Endodermal cell (in vitro differentiated cells): ENCODE measurements around the gene KCNMA1. TPM values are rescaled to one million over a fixed set of nuclear protein-coding genes. Genes with fewer than 3 reads are reported as not detected.

Experiments used
- DNase-seq: peaks from one replicate; pipeline ENCODE4 v3.0.0-alpha.2; 2017
- H3K27ac ChIP-seq: 2 replicates; pipeline ENCODE4 v1.5.1; 2013; ENCODE audit warnings: mild to moderate bottlenecking, low read depth, low read length, moderate library complexity
- H3K27me3 ChIP-seq: 2 replicates; pipeline ENCODE4 v1.6.1; 2013; ENCODE audit warnings: mild to moderate bottlenecking, low read length, moderate library complexity; ENCODE audit not compliant: insufficient read depth, control insufficient read depth, poor library complexity, severe bottlenecking
- H3K36me3 ChIP-seq: 2 replicates; pipeline ENCODE4 v1.7.0; 2013; ENCODE audit warnings: mild to moderate bottlenecking, low read length, moderate library complexity; ENCODE audit not compliant: control insufficient read depth, insufficient read depth
- H3K4me1 ChIP-seq: one replicate; pipeline ENCODE4 v1.7.0; 2013; ENCODE audit warnings: low read length; ENCODE audit not compliant: control insufficient read depth, insufficient read depth
- H3K4me3 ChIP-seq: 2 replicates; pipeline ENCODE4 v1.5.1; 2013; ENCODE audit warnings: mild to moderate bottlenecking, low read length, moderate library complexity
- H3K9ac ChIP-seq: 2 replicates; pipeline ENCODE4 v1.6.1; 2013; ENCODE audit warnings: mild to moderate bottlenecking, low read length, moderate library complexity; ENCODE audit not compliant: poor library complexity, severe bottlenecking; ENCODE audit errors: extremely low read depth
- H3K9me3 ChIP-seq: 2 replicates; pipeline ENCODE4 v1.6.1; 2013; ENCODE audit warnings: mild to moderate bottlenecking, low read length, moderate library complexity; ENCODE audit not compliant: control insufficient read depth
- H3K27ac Mint-ChIP-seq: 2 replicates; pipeline ENCODE4 v1.8.0; 2020; ENCODE audit warnings: mixed read lengths
- H3K27me3 Mint-ChIP-seq: 2 replicates; pipeline ENCODE4 v1.8.0; 2021; ENCODE audit warnings: mild to moderate bottlenecking, mixed read lengths; ENCODE audit not compliant: insufficient read depth
- H3K36me3 Mint-ChIP-seq: 2 replicates; pipeline ENCODE4 v1.8.0; 2020; ENCODE audit warnings: low read depth, mixed read lengths
- H3K4me1 Mint-ChIP-seq: 2 replicates; pipeline ENCODE4 v1.8.0; 2020; ENCODE audit warnings: mixed read lengths
- H3K4me3 Mint-ChIP-seq: 2 replicates; pipeline ENCODE4 v1.8.0; 2020; ENCODE audit warnings: mild to moderate bottlenecking, moderate library complexity, mixed read lengths
- H3K9me3 Mint-ChIP-seq: 2 replicates; pipeline ENCODE4 v1.8.0; 2020; ENCODE audit warnings: mild to moderate bottlenecking, mixed read lengths
- WGBS, 2 experiments: methylation state at CpG; one replicate each; pipeline versions ENCODE4 v1.1.5 to v1.1.7; 2013; ENCODE audit warnings: missing lambda C conversion rate in 2 of 2, mixed read lengths in 1 of 2; ENCODE audit not compliant: insufficient coverage in 1 of 2, insufficient read length in 1 of 2; 5-methylcytosine and 5-hydroxymethylcytosine counted together
- total RNA-seq, 2 donors: library from RNA; stranded (reverse); fragmentation: NEBNext Ultra II Directional in 1 of 2; extraction: Animal tissue kit (Norgen Biotek cat#: 25700) in 1 of 2; gene quantifications; 2 replicates in 1 of 2; 3 replicates in 1 of 2; pipeline ENCODE4 v1.2.1, GENCODE V29; 2021
- TF ChIP-seq, protein P1 (sequence below): fragments of 200-600 bp; sonication (generic); conservative IDR thresholded peaks from 2 replicates; pipeline ENCODE4 v1.5.0; 2021; ENCODE audit warnings: antibody characterized with exemption, mild to moderate bottlenecking

The KCNMA1 gene
- total RNA-seq, 2 donors from 2014 or later = 0.55 to 1.3 TPM

DNA sequence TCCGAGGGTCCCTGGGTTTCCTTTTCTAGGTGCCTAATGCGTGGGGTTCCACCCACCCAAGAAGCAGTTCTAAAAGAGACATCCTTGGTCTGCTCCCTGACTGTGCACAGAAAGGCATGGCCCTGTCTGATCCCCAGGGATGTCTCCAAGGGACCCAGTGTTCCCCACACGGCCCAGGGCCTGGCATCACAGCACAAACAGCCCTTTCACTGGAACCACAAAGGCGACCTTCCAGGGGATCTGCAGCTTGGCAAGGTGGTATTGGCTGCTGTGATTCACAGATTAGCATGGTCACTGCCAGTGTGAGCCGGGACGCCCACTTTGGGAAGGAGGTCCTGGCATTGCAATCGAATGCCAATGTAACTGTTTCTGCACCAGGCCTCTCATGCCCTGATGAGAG, 6.4 kb downstream of the KCNMA1 start:
- H3K9ac ChIP-seq = no peak overlapping the region
- H3K27me3 ChIP-seq = peaks cover 56% of the 10 kb centered on the region
- no peaks in the 10 kb centered on the region for H3K9me3 ChIP-seq
- H3K4me3 Mint-ChIP-seq = no peak overlapping the region
- no peaks in the 10 kb centered on the region for H3K4me1 ChIP-seq
- 91 to 96% methylated on average over 6 to 7 of the region's 7 CpGs for WGBS, 2 experiments
- TF ChIP-seq, protein P1, sequence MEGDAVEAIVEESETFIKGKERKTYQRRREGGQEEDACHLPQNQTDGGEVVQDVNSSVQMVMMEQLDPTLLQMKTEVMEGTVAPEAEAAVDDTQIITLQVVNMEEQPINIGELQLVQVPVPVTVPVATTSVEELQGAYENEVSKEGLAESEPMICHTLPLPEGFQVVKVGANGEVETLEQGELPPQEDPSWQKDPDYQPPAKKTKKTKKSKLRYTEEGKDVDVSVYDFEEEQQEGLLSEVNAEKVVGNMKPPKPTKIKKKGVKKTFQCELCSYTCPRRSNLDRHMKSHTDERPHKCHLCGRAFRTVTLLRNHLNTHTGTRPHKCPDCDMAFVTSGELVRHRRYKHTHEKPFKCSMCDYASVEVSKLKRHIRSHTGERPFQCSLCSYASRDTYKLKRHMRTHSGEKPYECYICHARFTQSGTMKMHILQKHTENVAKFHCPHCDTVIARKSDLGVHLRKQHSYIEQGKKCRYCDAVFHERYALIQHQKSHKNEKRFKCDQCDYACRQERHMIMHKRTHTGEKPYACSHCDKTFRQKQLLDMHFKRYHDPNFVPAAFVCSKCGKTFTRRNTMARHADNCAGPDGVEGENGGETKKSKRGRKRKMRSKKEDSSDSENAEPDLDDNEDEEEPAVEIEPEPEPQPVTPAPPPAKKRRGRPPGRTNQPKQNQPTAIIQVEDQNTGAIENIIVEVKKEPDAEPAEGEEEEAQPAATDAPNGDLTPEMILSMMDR = no peak
- peaks cover 9% of the 10 kb centered on the region for H3K4me1 Mint-ChIP-seq
- H3K9me3 Mint-ChIP-seq = no peaks in the 10 kb centered on the region
- no peaks in the 10 kb centered on the region for H3K36me3 ChIP-seq
- H3K27me3 Mint-ChIP-seq = peaks cover 42% of the 10 kb centered on the region
- H3K27ac Mint-ChIP-seq = no peak overlapping the region
- no peak overlapping the region for H3K4me3 ChIP-seq
- H3K27ac ChIP-seq = no peak overlapping the region
- H3K36me3 Mint-ChIP-seq = no peaks in the 10 kb centered on the region
- DNase-seq = no peak

DNA sequence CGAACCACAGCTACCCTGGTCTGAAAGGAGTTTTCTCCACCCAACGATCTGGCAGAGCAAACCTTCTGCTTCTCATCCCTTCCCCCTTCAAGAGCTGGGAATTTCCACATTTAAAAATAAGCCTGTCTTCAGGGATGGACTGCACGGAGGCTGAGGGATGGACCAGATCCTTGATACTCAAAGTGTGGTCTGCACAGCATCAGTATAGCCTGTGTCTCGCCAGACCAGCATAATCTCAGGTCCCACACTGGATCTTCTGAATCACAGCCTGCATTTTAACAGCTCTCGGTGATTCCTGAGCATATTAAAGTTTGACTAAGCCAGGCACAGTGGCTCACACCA, 7.1 kb downstream of the KCNMA1 start:
- WGBS, 2 experiments = 89 to 90% methylated on average over 5 of the region's 5 CpGs
- Histone ChIP-seq H3K9ac (no peak overlapping the region), H3K4me1 (no peaks in the 10 kb centered on the region), H3K9me3 (no peaks in the 10 kb centered on the region), H3K27me3 (peaks cover 48% of the 10 kb centered on the region), H3K36me3 (no peaks in the 10 kb centered on the region), H3K4me3 (no peak overlapping the region), H3K27ac (no peak overlapping the region)
- no peaks in the 10 kb centered on the region for H3K36me3 Mint-ChIP-seq
- peaks cover 34% of the 10 kb centered on the region for H3K27me3 Mint-ChIP-seq
- no peak overlapping the region for H3K4me3 Mint-ChIP-seq
- peaks cover 2% of the 10 kb centered on the region for H3K4me1 Mint-ChIP-seq
- H3K27ac Mint-ChIP-seq = no peak overlapping the region
- no peaks in the 10 kb centered on the region for H3K9me3 Mint-ChIP-seq
- no peak for DNase-seq
- TF ChIP-seq, protein P1 = no peak

DNA sequence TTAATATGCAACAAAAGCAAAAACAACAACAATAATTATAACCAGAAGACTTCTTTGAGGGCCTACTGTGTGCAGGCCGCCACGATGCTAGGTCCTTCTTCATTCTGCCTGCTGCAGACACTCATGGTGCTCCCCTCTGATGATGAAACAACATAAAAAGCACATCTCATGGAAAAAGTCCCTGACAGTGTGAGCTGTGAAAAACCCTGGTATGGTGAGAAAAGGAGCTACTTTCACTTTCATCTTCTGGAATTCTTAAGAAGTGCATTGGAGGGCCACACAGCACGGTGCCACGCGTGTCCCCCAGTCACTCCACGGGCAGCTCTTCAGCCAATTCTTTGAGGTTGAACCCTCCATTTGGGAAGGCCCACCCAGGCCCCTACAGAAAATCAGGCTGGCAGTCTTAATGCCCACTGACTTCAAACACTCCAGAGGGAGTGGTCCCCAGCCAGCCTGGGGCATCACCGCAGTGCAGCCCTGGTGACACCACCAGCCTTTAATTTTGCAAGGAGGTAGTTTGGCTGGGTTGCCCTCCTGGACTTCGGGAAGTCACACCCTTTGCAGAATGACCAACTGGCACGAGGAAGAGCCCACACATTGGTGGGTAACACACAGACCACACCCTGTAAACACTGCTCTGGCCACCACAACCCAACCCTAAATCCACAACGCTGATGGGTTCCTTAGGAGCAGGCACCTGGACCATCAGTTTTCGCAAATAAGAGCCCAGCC, 7.7 kb downstream of the KCNMA1 start:
- Mint-ChIP-seq H3K27me3 (peaks cover 29% of the 10 kb centered on the region), H3K4me1 (no peaks in the 10 kb centered on the region), H3K36me3 (no peaks in the 10 kb centered on the region), H3K27ac (no peak overlapping the region), H3K4me3 (no peak overlapping the region), H3K9me3 (no peaks in the 10 kb centered on the region)
- Histone ChIP-seq H3K9ac (no peak overlapping the region), H3K4me1 (no peaks in the 10 kb centered on the region), H3K27me3 (peaks cover 43% of the 10 kb centered on the region), H3K9me3 (no peaks in the 10 kb centered on the region), H3K4me3 (no peak overlapping the region), H3K27ac (no peak overlapping the region), H3K36me3 (no peaks in the 10 kb centered on the region)
- DNase-seq = no peak
- WGBS, 2 experiments = 85 to 88% methylated on average over 8 to 11 of the region's 11 CpGs
- TF ChIP-seq, protein P1 = no peak
